NK-92 treated with Interleukin-12 subunit alpha and Interleukin-12 subunit beta, amount 100 ng/mL, for 24 hours (cell line): Measurements from ENCODE around the gene IQCE.
"Not testable (repeated sequence)": the region's sequence is repeated elsewhere in the genome, so short reads cannot be mapped to it uniquely, and the experiment has no call there.

ENCODE experiments used
- DNase-seq: peaks from one replicate; lab custom pipeline; 2025; lab: John Stamatoyannopoulos, UW

The IQCE gene

GRCh38 chr7:2601907-2602306 is 43.1 kb downstream of the IQCE start:
- DNase-seq: no peak

GRCh38 chr7:2602406-2603043 is 43.7 kb downstream of the IQCE start:
- no peak for DNase-seq

- DNase-seq: no peak
Measured at GRCh38 chr7:2603044-2603965, 44.5 kb downstream of the IQCE start.

GRCh38 chr7:2604608-2605174 is 45.9 kb downstream of the IQCE start:
- DNase-seq: no peak

- no peak for DNase-seq
Measured at GRCh38 chr7:2605608-2606538, 47.1 kb downstream of the IQCE start.

GRCh38 chr7:2606539-2606936 is 47.8 kb downstream of the IQCE start:
- DNase-seq: no peak

GRCh38 chr7:2607122-2607922 is 48.5 kb downstream of the IQCE start:
- no peak for DNase-seq

- DNase-seq: no peak
Measured at GRCh38 chr7:2607923-2608904, 49.4 kb downstream of the IQCE start.

- no peak for DNase-seq
Measured at GRCh38 chr7:2608921-2609411, 50.2 kb downstream of the IQCE start.

GRCh38 chr7:2609646-2610045 is 50.9 kb downstream of the IQCE start:
- DNase-seq: not testable (repeated sequence)

GRCh38 chr7:2610466-2610865 is 51.7 kb downstream of the IQCE start:
- DNase-seq: no peak

- DNase-seq: no peak
Measured at GRCh38 chr7:2610898-2611297, 52.1 kb downstream of the IQCE start.

GRCh38 chr7:2611401-2611800 is 52.6 kb downstream of the IQCE start:
- DNase-seq: no peak

- no peak for DNase-seq
Measured at GRCh38 chr7:2611922-2612321, 53.1 kb downstream of the IQCE start.

GRCh38 chr7:2612445-2613097 is 53.8 kb downstream of the IQCE start:
- no peak for DNase-seq

- DNase-seq: no peak
Measured at GRCh38 chr7:2613098-2613930, 54.5 kb downstream of the IQCE start.

- no peak for DNase-seq
Measured at GRCh38 chr7:2613931-2614600, 55.3 kb downstream of the IQCE start.
